ENCODE measurements around the gene MRFAP1L1.
A peak's percentile ranks its signal among the peaks of the same experiment; 100 is the strongest.
"Not testable (repeated sequence)": the region's sequence is repeated elsewhere in the genome, so short reads cannot be mapped to it uniquely, and the experiment has no call there.

MRFAP1L1 gene

GRCh38 chr4:6681191-6681590, 28.5 kb downstream of the MRFAP1L1 start:
- in situ Hi-C loops (cut with MboI; ENCODE audit: low pct_unique_long_range_greater_than_20kb, low sequenced_read_pairs, unreplicated experiment), result no loop called here
- TF ChIP-seq, protein P1, sequence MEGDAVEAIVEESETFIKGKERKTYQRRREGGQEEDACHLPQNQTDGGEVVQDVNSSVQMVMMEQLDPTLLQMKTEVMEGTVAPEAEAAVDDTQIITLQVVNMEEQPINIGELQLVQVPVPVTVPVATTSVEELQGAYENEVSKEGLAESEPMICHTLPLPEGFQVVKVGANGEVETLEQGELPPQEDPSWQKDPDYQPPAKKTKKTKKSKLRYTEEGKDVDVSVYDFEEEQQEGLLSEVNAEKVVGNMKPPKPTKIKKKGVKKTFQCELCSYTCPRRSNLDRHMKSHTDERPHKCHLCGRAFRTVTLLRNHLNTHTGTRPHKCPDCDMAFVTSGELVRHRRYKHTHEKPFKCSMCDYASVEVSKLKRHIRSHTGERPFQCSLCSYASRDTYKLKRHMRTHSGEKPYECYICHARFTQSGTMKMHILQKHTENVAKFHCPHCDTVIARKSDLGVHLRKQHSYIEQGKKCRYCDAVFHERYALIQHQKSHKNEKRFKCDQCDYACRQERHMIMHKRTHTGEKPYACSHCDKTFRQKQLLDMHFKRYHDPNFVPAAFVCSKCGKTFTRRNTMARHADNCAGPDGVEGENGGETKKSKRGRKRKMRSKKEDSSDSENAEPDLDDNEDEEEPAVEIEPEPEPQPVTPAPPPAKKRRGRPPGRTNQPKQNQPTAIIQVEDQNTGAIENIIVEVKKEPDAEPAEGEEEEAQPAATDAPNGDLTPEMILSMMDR (IDR thresholded peaks at IDR 0.05; ENCODE audit: extremely low read depth, insufficient read depth, missing control alignments), result no peak
- no peak for DNase-seq (ENCODE audit: low spot score)

DNA sequence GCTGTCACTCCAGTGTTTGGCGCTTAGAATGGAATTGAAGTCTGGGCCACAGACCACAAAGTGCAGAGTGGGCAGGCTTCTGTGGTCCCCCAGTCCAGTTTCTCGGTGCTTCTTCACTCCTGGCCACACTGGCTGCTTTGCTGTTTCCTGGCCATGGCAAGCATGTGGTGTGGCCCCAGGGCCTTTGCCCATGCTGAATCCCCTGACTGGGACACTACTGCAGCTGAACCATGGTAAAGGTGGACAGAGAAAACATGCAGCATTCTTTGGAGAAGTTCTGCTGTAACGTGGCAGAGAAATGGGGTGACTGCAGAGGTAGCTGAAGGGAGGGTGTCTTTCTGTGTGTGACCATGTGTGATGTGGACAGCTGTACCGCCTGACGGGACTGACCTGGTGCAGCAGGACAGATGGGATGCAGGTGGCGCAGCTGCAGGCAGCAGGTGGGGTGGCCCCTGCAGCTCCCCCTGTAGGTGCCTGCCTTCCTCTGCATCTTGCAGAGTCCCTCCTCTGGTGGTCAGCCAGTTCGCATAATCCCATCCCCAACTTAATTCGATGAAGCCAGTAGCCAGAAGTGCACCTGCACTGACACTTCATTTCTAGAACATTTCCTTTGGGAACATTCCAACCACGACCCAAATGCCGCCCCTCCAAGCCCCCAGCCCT, 29.2 kb downstream of the MRFAP1L1 start:
- in situ Hi-C loops (cut with MboI; ENCODE audit: low pct_unique_long_range_greater_than_20kb, low sequenced_read_pairs, unreplicated experiment), result no loop called here
- TF ChIP-seq, protein P1 (IDR thresholded peaks at IDR 0.05; ENCODE audit: extremely low read depth, insufficient read depth, missing control alignments), result peak; percentile 21
- DNase-seq (ENCODE audit: low spot score), result no peak

GRCh38 chr4:6676722-6677558, 32.7 kb downstream of the MRFAP1L1 start:
- TF ChIP-seq, protein P1 (IDR thresholded peaks at IDR 0.05; ENCODE audit: extremely low read depth, insufficient read depth, missing control alignments), result no peak
- DNase-seq (ENCODE audit: low spot score), result no peak
- in situ Hi-C loops (cut with MboI; ENCODE audit: low pct_unique_long_range_greater_than_20kb, low sequenced_read_pairs, unreplicated experiment), result no loop called here

DNA sequence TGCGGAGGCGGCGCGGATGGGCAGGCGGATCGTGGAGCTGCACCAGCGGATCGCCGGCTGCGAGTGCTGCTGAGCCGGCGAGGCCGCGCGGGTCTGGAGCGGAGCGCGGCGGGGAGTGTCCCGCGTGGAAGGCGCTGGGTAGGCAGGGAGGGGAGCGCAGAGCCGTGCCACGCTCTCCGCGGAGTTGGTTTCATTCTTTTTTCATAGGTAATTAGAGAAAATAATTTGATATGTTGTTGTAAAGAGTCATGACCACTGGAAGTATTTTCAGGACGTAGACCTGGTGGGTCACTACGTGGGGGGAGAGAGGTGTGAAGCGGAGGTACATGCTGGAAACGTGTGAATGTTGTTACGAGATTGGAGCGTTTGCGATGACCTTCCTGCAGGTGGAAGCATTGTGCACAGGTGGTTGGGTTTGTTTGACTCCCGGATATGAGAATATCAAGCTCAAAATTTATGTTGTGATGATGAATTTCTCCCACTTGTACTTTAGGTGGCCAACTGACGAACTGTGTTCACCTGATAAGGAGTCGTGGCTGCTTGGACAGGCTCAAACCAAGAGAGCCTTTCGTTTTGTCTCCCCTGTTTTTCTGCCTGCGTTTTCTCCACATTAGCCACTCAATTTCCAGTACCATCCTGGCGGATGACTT, 35.0 kb downstream of the MRFAP1L1 start:
- in situ Hi-C loops (cut with MboI; ENCODE audit: low pct_unique_long_range_greater_than_20kb, low sequenced_read_pairs, unreplicated experiment), result no loop called here
- peak; percentile 76 for DNase-seq (ENCODE audit: low spot score)
- TF ChIP-seq, protein P1 (IDR thresholded peaks at IDR 0.05; ENCODE audit: extremely low read depth, insufficient read depth, missing control alignments), result peak; percentile 42

GRCh38 chr4:6673660-6674499, 35.8 kb downstream of the MRFAP1L1 start:
- TF ChIP-seq, protein P1 (IDR thresholded peaks at IDR 0.05; ENCODE audit: extremely low read depth, insufficient read depth, missing control alignments), result no peak
- in situ Hi-C loops (cut with MboI; ENCODE audit: low pct_unique_long_range_greater_than_20kb, low sequenced_read_pairs, unreplicated experiment), result no loop called here
- peak; percentile 97 for DNase-seq (ENCODE audit: low spot score)

- DNase-seq (ENCODE audit: low spot score); in situ Hi-C loops (cut with MboI; ENCODE audit: low pct_unique_long_range_greater_than_20kb, low sequenced_read_pairs, unreplicated experiment): not testable (repeated sequence)
These were observed 36.4 kb downstream of the MRFAP1L1 start for GRCh38 chr4:6673191-6673659.

- DNase-seq (ENCODE audit: low spot score); in situ Hi-C loops (cut with MboI; ENCODE audit: low pct_unique_long_range_greater_than_20kb, low sequenced_read_pairs, unreplicated experiment): not testable (repeated sequence)
These were observed 37.0 kb downstream of the MRFAP1L1 start for GRCh38 chr4:6672541-6673190.
